G401.6 (cell line): ENCODE data around the gene TRIM29.

ENCODE experiments used
- FAIRE-seq: peaks from 2 replicates; lab custom pipeline; 2012; peaks lifted over from hg19 to GRCh38; lab: Jason Lieb, UNC

The TRIM29 gene

DNA sequence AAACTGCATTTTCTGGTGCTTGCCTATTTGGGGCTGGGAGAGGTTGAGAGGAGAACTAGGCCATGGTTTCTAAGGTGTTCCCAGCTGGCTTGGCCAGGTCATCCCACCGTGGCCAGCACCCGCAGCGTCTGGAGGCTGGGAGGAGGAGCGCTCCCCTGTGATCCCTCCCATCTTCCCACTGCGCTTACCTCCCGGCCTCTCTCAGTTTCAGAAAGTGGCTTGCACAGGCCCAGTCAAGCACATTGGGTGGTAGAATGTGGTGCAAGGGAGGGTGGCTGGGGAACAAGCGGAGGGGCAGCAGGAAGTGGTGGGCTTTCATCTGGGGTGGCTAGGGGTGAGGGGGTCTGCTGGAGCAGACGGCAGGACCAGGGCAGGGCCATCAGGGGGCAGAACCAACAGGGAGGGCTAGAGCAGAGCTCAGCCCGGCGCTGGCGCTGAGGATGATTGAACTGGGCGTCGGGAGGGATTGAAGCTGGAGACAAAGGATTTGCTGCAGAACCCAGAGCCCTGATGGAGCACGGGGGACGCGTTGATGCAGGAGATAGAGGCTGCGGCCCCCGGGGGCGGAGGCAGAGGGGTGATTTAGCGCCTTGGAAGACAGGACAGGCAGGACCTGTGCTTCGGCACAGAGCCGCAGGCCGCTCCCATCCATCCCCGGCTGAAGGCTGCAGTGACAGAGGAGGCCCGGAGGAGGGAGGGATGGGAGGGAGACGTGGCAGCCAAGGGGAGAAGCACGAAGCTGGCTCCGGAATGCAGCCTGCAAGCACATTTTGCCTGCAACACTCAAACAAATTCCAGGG lies 76.0 kb downstream of the TRIM29 start:
- no peak for FAIRE-seq
